NCI-H2081 (cell line): ENCODE results near the gene PRRT3.
A peak's percentile ranks its signal among the peaks of the same experiment; 100 is the strongest.
"Not testable (repeated sequence)": the region's sequence is repeated elsewhere in the genome, so short reads cannot be mapped to it uniquely, and the experiment has no call there.

ENCODE experiments used
- DNase-seq, 2 experiments: peaks; one replicate each; lab custom pipeline; 2025; lab: John Stamatoyannopoulos, UW

PRRT3 gene

DNA sequence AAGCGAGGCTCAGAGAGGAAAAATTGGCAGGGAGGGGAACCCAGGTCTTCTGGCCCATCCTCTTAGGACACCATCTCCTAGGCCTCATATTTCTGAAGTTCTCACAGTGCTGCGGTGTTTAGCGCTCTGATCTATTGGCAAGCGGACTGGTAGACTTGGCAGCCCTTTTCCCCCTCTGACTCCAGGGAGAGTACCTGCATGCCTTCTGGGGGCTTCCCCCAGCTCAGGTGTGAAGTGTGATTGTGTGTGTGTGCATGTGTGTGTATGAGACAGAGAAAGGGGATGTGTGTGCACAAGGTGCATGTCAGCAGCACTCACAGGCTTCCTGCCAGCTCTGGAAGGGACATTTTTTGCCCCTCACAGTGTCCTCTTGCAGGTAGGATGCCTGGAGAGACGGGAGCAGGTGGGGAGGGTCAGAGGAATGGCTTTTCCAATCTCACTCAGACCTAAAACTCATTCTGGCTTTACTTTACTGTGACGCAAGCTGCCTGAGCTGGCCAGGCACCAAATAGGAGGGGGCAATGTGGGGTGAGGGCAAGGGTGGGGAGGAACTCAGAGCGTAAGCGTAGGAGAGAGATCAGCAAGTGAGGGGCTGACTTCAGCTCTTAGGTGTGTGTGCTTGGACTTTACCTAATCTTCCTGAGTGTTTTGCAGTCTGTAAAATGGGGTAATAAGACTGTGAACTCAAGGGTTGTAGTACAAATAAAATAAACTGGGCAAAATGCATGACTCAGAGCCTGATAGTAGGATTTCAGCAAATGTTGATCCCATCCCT lies 53.6 kb downstream of the PRRT3 start:
- no peak for DNase-seq

DNA sequence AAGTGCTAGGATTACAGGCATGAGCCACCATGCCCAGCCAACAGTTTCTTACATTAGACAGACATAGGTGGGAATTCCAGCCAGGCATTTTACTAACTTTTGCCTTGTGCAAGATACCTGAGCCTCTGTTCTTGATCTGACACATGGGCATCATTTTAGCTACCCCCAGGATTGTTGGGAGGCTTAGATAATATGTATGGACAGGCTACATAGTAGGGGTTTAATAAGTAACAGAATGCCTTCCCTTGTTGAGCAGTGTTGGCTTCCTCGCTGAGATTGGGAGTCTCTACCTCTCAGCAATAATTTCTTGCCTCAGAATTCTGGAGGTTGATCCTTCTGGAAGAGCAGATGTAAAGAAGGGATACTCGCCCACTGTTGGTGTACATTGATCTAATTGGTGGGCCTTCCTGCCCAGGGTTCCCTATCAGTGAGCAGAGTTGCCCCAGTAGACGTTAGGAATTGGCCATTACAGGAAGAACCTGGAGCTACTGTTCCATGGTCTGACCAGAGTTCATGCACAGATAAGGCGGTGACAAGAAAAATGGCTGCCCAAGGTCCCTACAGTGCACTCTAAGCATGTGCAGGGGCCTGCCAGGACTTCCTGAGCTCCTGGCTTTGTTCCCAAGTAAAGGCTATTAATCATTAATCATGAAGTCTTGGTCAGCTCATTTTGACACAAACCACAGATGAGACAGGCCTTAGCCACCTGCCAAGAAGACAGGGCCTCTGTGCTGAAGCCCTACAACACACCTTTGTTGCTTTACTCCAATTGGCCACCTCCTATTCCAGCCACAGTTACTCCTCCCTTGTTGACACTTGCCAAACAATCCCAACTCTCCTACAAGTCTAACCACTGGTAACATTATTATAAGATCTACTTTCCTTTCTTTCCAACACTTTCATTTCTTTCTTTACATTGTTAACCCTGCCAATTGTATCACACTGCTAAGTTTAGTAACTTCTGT lies 54.5 kb downstream of the PRRT3 start:
- DNase-seq = peak in 1 of 2 experiments; percentile 9

GRCh38 chr3:9896755-9897407 lies 55.3 kb downstream of the PRRT3 start:
- not testable (repeated sequence) for DNase-seq

DNA sequence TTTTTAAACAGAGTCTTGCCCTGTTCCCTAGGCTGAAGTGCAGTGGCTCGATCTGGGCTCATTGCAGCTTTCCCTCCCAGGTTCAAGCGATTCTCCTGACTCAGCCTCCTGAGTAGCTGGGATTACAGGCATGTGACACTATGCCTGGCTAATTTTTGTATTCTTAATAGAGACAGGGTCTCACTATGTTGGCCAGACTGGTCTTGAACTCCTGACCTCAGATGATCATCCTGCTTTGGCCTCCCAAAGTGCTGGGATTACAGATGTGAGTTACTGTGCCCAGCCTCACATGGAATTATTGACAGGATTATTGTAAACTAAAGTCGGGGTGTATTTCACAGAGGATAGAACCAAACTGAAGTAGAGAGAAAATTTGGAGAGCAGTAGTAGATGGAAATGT lies 56.5 kb downstream of the PRRT3 start:
- DNase-seq = not testable (repeated sequence)
